ENCODE results near the gene KAZN.

Gene KAZN

GRCh38 chr1:14973773-14974172 lies 375.3 kb downstream of the KAZN start:
- peaks cover 9 to 10% of the 10 kb centered on the region in 2 experiments for H3K36me3 ChIP-seq (ENCODE audit: control insufficient read depth in 1 of 2, insufficient read depth in 2 of 2, low read length in 2 of 2)
- no peak overlapping the region for H3K18ac ChIP-seq (ENCODE audit: low read length)
- no peaks in the 10 kb centered on the region for H3K27me3 ChIP-seq (ENCODE audit: insufficient read depth, low read length)
- no peaks in the 10 kb centered on the region for H3K79me2 ChIP-seq (ENCODE audit: control insufficient read depth, insufficient read depth, low read length, poor library complexity)
- H3K14ac ChIP-seq (ENCODE audit: low read length), result no peak overlapping the region
- no peak overlapping the region for H3K27ac ChIP-seq (ENCODE audit: low read depth, low read length)
- H3K23ac ChIP-seq (ENCODE audit: low read length), result no peak overlapping the region
- H3K4me3 ChIP-seq (ENCODE audit: low read depth, low read length), result no peak overlapping the region
- no peak overlapping the region for H4K91ac ChIP-seq (ENCODE audit: low read depth, low read length)
- H3K9me3 ChIP-seq (ENCODE audit: insufficient read depth, low read depth, low read length), result peaks cover 5% of the 10 kb centered on the region
- H2BK12ac ChIP-seq (ENCODE audit: low read length), result no peak overlapping the region
- peaks cover 4% of the 10 kb centered on the region for H3K79me1 ChIP-seq (ENCODE audit: low read length)
- no peak overlapping the region for H4K8ac ChIP-seq (ENCODE audit: low read depth, low read length)
- no peak overlapping the region for H2AK5ac ChIP-seq (ENCODE audit: low read length)
- WGBS (ENCODE audit: extremely low coverage, insufficient coverage, insufficient read length), result no CpG with 5 or more reads among the region's 5 CpGs
- H4K12ac ChIP-seq (ENCODE audit: low read depth, low read length), result no peak overlapping the region
- H3K9ac ChIP-seq (ENCODE audit: low read length), result no peak overlapping the region
- H3K4me2 ChIP-seq (ENCODE audit: low read length), result no peak overlapping the region
- no peak overlapping the region for H2AFZ ChIP-seq (ENCODE audit: insufficient read depth, low read length, poor library complexity)
- H3K4me1 ChIP-seq (ENCODE audit: control insufficient read depth in 1 of 2, insufficient read depth in 2 of 2, low read length in 2 of 2), result peaks cover 14 to 26% of the 10 kb centered on the region in 2 experiments
- DNase-seq, result no peak
- no peak overlapping the region for H2BK120ac ChIP-seq (ENCODE audit: insufficient read depth, low read length, poor library complexity)
- H2BK5ac ChIP-seq (ENCODE audit: low read depth, low read length, poor library complexity), result no peak overlapping the region
- H3K4ac ChIP-seq (ENCODE audit: low read depth, low read length), result no peak overlapping the region

GRCh38 chr1:14974361-14974760 lies 375.9 kb downstream of the KAZN start:
- Histone ChIP-seq H3K14ac (ENCODE audit: low read length) (no peak overlapping the region), H3K27ac (ENCODE audit: low read depth, low read length) (no peak overlapping the region), H3K4ac (ENCODE audit: low read depth, low read length) (no peak overlapping the region), H4K8ac (ENCODE audit: low read depth, low read length) (no peak overlapping the region), H3K9ac (ENCODE audit: low read length) (no peak overlapping the region), H3K4me3 (ENCODE audit: low read depth, low read length) (no peak overlapping the region), H4K12ac (ENCODE audit: low read depth, low read length) (no peak overlapping the region), H3K9me3 (ENCODE audit: insufficient read depth, low read depth, low read length) (peaks cover 5% of the 10 kb centered on the region), H2AFZ (ENCODE audit: insufficient read depth, low read length, poor library complexity) (no peak overlapping the region), H2AK5ac (ENCODE audit: low read length) (no peak overlapping the region), H3K18ac (ENCODE audit: low read length) (no peak overlapping the region), H4K91ac (ENCODE audit: low read depth, low read length) (no peak overlapping the region), H2BK120ac (ENCODE audit: insufficient read depth, low read length, poor library complexity) (no peak overlapping the region), H3K27me3 (ENCODE audit: insufficient read depth, low read length) (no peaks in the 10 kb centered on the region), H3K4me2 (ENCODE audit: low read length) (no peak overlapping the region), H3K36me3 (ENCODE audit: control insufficient read depth in 1 of 2, insufficient read depth in 2 of 2, low read length in 2 of 2) (peaks cover 7 to 9% of the 10 kb centered on the region in 2 experiments), H3K79me1 (ENCODE audit: low read length) (no peaks in the 10 kb centered on the region), H3K79me2 (ENCODE audit: control insufficient read depth, insufficient read depth, low read length, poor library complexity) (no peaks in the 10 kb centered on the region), H2BK12ac (ENCODE audit: low read length) (no peak overlapping the region), H3K4me1 (ENCODE audit: control insufficient read depth in 1 of 2, insufficient read depth in 2 of 2, low read length in 2 of 2) (peaks cover 8 to 20% of the 10 kb centered on the region in 2 experiments), H3K23ac (ENCODE audit: low read length) (no peak overlapping the region), H2BK5ac (ENCODE audit: low read depth, low read length, poor library complexity) (no peak overlapping the region)
- DNase-seq, result no peak
- WGBS (ENCODE audit: extremely low coverage, insufficient coverage, insufficient read length), result no CpG with 5 or more reads among the region's 2 CpGs

- Histone ChIP-seq H2BK12ac (ENCODE audit: low read length) (no peak overlapping the region), H3K79me2 (ENCODE audit: control insufficient read depth, insufficient read depth, low read length, poor library complexity) (no peaks in the 10 kb centered on the region), H3K79me1 (ENCODE audit: low read length) (no peaks in the 10 kb centered on the region), H2AFZ (ENCODE audit: insufficient read depth, low read length, poor library complexity) (no peak overlapping the region), H3K18ac (ENCODE audit: low read length) (no peak overlapping the region), H3K4me2 (ENCODE audit: low read length) (no peak overlapping the region), H3K4me1 (ENCODE audit: control insufficient read depth in 1 of 2, insufficient read depth in 2 of 2, low read length in 2 of 2) (peaks cover 8 to 21% of the 10 kb centered on the region in 2 experiments), H3K9ac (ENCODE audit: low read length) (no peak overlapping the region), H2BK120ac (ENCODE audit: insufficient read depth, low read length, poor library complexity) (no peak overlapping the region), H2BK5ac (ENCODE audit: low read depth, low read length, poor library complexity) (no peak overlapping the region), H4K91ac (ENCODE audit: low read depth, low read length) (no peak overlapping the region), H3K4ac (ENCODE audit: low read depth, low read length) (no peak overlapping the region), H2AK5ac (ENCODE audit: low read length) (no peak overlapping the region), H3K9me3 (ENCODE audit: insufficient read depth, low read depth, low read length) (peaks cover 5% of the 10 kb centered on the region), H3K36me3 (ENCODE audit: control insufficient read depth in 1 of 2, insufficient read depth in 2 of 2, low read length in 2 of 2) (peaks cover 7 to 9% of the 10 kb centered on the region in 2 experiments), H3K23ac (ENCODE audit: low read length) (no peak overlapping the region), H3K4me3 (ENCODE audit: low read depth, low read length) (no peak overlapping the region), H3K27ac (ENCODE audit: low read depth, low read length) (no peak overlapping the region), H4K12ac (ENCODE audit: low read depth, low read length) (no peak overlapping the region), H3K27me3 (ENCODE audit: insufficient read depth, low read length) (no peaks in the 10 kb centered on the region), H3K14ac (ENCODE audit: low read length) (no peak overlapping the region), H4K8ac (ENCODE audit: low read depth, low read length) (no peak overlapping the region)
- no CpG with 5 or more reads among the region's 4 CpGs for WGBS (ENCODE audit: extremely low coverage, insufficient coverage, insufficient read length)
- no peak for DNase-seq
Measured at GRCh38 chr1:14975119-14975518, 376.6 kb downstream of the KAZN start.

GRCh38 chr1:14976256-14976655 lies 377.8 kb downstream of the KAZN start:
- no peak overlapping the region for H2AK5ac ChIP-seq (ENCODE audit: low read length)
- no peak overlapping the region for H3K4me2 ChIP-seq (ENCODE audit: low read length)
- H3K79me2 ChIP-seq (ENCODE audit: control insufficient read depth, insufficient read depth, low read length, poor library complexity), result no peaks in the 10 kb centered on the region
- no peak overlapping the region for H3K4ac ChIP-seq (ENCODE audit: low read depth, low read length)
- H3K14ac ChIP-seq (ENCODE audit: low read length), result no peak overlapping the region
- H2BK5ac ChIP-seq (ENCODE audit: low read depth, low read length, poor library complexity), result no peak overlapping the region
- peaks cover 9 to 11% of the 10 kb centered on the region in 2 experiments for H3K36me3 ChIP-seq (ENCODE audit: control insufficient read depth in 1 of 2, insufficient read depth in 2 of 2, low read length in 2 of 2)
- H3K4me3 ChIP-seq (ENCODE audit: low read depth, low read length), result no peak overlapping the region
- peaks cover 5% of the 10 kb centered on the region for H3K9me3 ChIP-seq (ENCODE audit: insufficient read depth, low read depth, low read length)
- no peak overlapping the region for H3K18ac ChIP-seq (ENCODE audit: low read length)
- no peak overlapping the region for H4K12ac ChIP-seq (ENCODE audit: low read depth, low read length)
- H4K91ac ChIP-seq (ENCODE audit: low read depth, low read length), result no peak overlapping the region
- H2BK12ac ChIP-seq (ENCODE audit: low read length), result no peak overlapping the region
- H2AFZ ChIP-seq (ENCODE audit: insufficient read depth, low read length, poor library complexity), result no peak overlapping the region
- no peak overlapping the region for H2BK120ac ChIP-seq (ENCODE audit: insufficient read depth, low read length, poor library complexity)
- peaks cover 0 to 18% of the 10 kb centered on the region in 2 experiments for H3K4me1 ChIP-seq (ENCODE audit: control insufficient read depth in 1 of 2, insufficient read depth in 2 of 2, low read length in 2 of 2)
- H3K27me3 ChIP-seq (ENCODE audit: insufficient read depth, low read length), result no peaks in the 10 kb centered on the region
- no peak overlapping the region for H3K23ac ChIP-seq (ENCODE audit: low read length)
- no peaks in the 10 kb centered on the region for H3K79me1 ChIP-seq (ENCODE audit: low read length)
- no peak overlapping the region for H3K9ac ChIP-seq (ENCODE audit: low read length)
- DNase-seq, result no peak
- no CpG with 5 or more reads among the region's 13 CpGs for WGBS (ENCODE audit: extremely low coverage, insufficient coverage, insufficient read length)
- no peak overlapping the region for H4K8ac ChIP-seq (ENCODE audit: low read depth, low read length)
- no peak overlapping the region for H3K27ac ChIP-seq (ENCODE audit: low read depth, low read length)
